Measurements from ENCODE around the gene PRMT9.
A peak's percentile ranks its signal among the peaks of the same experiment; 100 is the strongest.

Gene PRMT9

GRCh38 chr4:147617841-147618691 is 65.9 kb downstream of the PRMT9 start:
- DNase-seq, result no peak

GRCh38 chr4:147617173-147617840 is 66.7 kb downstream of the PRMT9 start, which contains the start of gene TMEM184C:
Gene TMEM184C (plus strand): TSS chr4:147617397. CDS start chr4:147617957, 560 bp downstream.
- peak; percentile 98 for DNase-seq

GRCh38 chr4:147616849-147617172 is 67.2 kb downstream of the PRMT9 start:
- DNase-seq, result no peak

GRCh38 chr4:147610686-147611085 is 73.3 kb downstream of the PRMT9 start:
- DNase-seq, result no peak

GRCh38 chr4:147607471-147607870 is 76.5 kb downstream of the PRMT9 start:
- DNase-seq, result no peak

GRCh38 chr4:147605499-147605898 is 78.5 kb downstream of the PRMT9 start:
- no peak for DNase-seq

- DNase-seq, result no peak
These were observed 84.2 kb downstream of the PRMT9 start for GRCh38 chr4:147599769-147600168.

GRCh38 chr4:147599206-147599605 is 84.8 kb downstream of the PRMT9 start:
- DNase-seq, result no peak

GRCh38 chr4:147597561-147597960 is 86.4 kb downstream of the PRMT9 start:
- no peak for DNase-seq

GRCh38 chr4:147596981-147597380 is 87.0 kb downstream of the PRMT9 start:
- DNase-seq, result no peak

GRCh38 chr4:147596377-147596776 is 87.6 kb downstream of the PRMT9 start:
- DNase-seq, result no peak

GRCh38 chr4:147594578-147594977 is 89.4 kb downstream of the PRMT9 start:
- no peak for DNase-seq

GRCh38 chr4:147594107-147594506 is 89.9 kb downstream of the PRMT9 start:
- no peak for DNase-seq

- DNase-seq, result no peak
These were observed 92.9 kb downstream of the PRMT9 start for GRCh38 chr4:147591106-147591505.

- no peak for DNase-seq
These were observed 93.6 kb downstream of the PRMT9 start for GRCh38 chr4:147590249-147590920.

GRCh38 chr4:147589586-147589985 is 94.4 kb downstream of the PRMT9 start:
- DNase-seq, result no peak

All from activated CD4-positive, CD25-positive, alpha-beta regulatory T cell treated with anti-CD3 and anti-CD28 coated beads, Interleukin-2, amount 50 U/mL, for 72 hours (primary cell).